OCI-LY1 (cell line): Measurements from ENCODE around the gene UGT2B17.

Source experiments
- CTCF ChIP-seq: fragments of 200-600 bp; sonication (generic), shearing (Covaris generic); IDR thresholded peaks from 2 replicates; pipeline ENCODE4 v1.5.1; 2017; ENCODE audit warnings: mild to moderate bottlenecking, antibody characterized with exemption, low read length, moderate library complexity, mixed read lengths
- EZH2 ChIP-seq: fragments of 200-600 bp; sonication (generic), shearing (Covaris generic); IDR thresholded peaks from 2 replicates; pipeline ENCODE4 v1.8.0; 2017; ENCODE audit warnings: borderline replicate concordance, mixed run types, mild to moderate bottlenecking, antibody characterized with exemption, low read length, moderate library complexity, mixed read lengths

GRCh38 chr4:68535974-68536373 lies 40.1 kb downstream of the UGT2B17 start:
- TF ChIP-seq EZH2 = no peak
- TF ChIP-seq CTCF = no peak
